OCI-LY3 (cell line): ENCODE results near the gene FBXO3.
"Not testable (repeated sequence)": the region's sequence is repeated elsewhere in the genome, so short reads cannot be mapped to it uniquely, and the experiment has no call there.

ENCODE experiments used
- H2AFZ ChIP-seq: fragments of 200-600, 300-600 bp; shearing (Covaris generic); 2 replicates; pipeline ENCODE4 v1.6.0; 2014; ENCODE audit warnings: antibody characterized with exemption, low read depth, low read length
- H3K27ac ChIP-seq: fragments of 200-600, 300-600 bp; sonication (generic); 2 replicates; pipeline ENCODE4 v1.5.1; 2014; ENCODE audit warnings: mild to moderate bottlenecking, low read length, moderate library complexity, mixed read lengths
- H3K27me3 ChIP-seq: fragments of 200-600, 300-600 bp; sonication (generic); 2 replicates; pipeline ENCODE4 v1.6.1; 2014; ENCODE audit warnings: low read depth, low read length, mixed read lengths
- H3K36me3 ChIP-seq: fragments of 200-600, 300-600 bp; sonication (generic); replicated peaks from 2 replicates; pipeline ENCODE3; 2014; ENCODE audit warnings: low read depth, low read length, mixed read lengths
- H3K4me1 ChIP-seq: fragments of 300-600, 200-600 bp; sonication (generic); 2 replicates; pipeline ENCODE4 v1.6.1; 2014; ENCODE audit warnings: low read length, mixed read lengths
- H3K4me2 ChIP-seq: fragments of 200-600, 300-600 bp; sonication (generic); 2 replicates; pipeline ENCODE4 v1.6.1; 2014; ENCODE audit warnings: low read length, mixed read lengths
- H3K4me3 ChIP-seq: fragments of 300-600, 200-600 bp; sonication (generic); 2 replicates; pipeline ENCODE4 v1.5.1; 2014; ENCODE audit warnings: antibody characterized with exemption, mild to moderate bottlenecking, low read length, moderate library complexity
- H3K79me2 ChIP-seq: fragments of 300-600, 200-600 bp; shearing (Covaris generic); 2 replicates; pipeline ENCODE4 v1.6.1; 2014; ENCODE audit warnings: mild to moderate bottlenecking, low read length, mixed read lengths
- H3K9ac ChIP-seq: fragments of 300-600, 200-600 bp; shearing (Covaris generic); 2 replicates; pipeline ENCODE4 v1.6.0; 2014; ENCODE audit warnings: mild to moderate bottlenecking, low read length, moderate library complexity
- H3K9me3 ChIP-seq: fragments of 200-600, 300-600 bp; shearing (Covaris generic); 2 replicates; pipeline ENCODE4 v1.6.1; 2014; ENCODE audit warnings: low read length, mixed read lengths; ENCODE audit not compliant: insufficient read depth
- H4K20me1 ChIP-seq: fragments of 200-600, 300-600 bp; sonication (generic); 2 replicates; pipeline ENCODE4 v1.6.1; 2016; ENCODE audit warnings: low read length, mixed read lengths; ENCODE audit not compliant: insufficient read depth
- EZH2phosphoT487 ChIP-seq: fragments of 200-600 bp; shearing (Covaris generic); IDR thresholded peaks from 2 replicates; pipeline ENCODE4 v1.6.1; 2018; ENCODE audit warnings: antibody characterized with exemption, mixed run types, low read depth
- TF ChIP-seq, protein P1 (sequence below): fragments of 200-600, 300-600 bp; sonication (generic); IDR thresholded peaks from 2 replicates; pipeline ENCODE4 v1.5.1; 2014; ENCODE audit warnings: antibody characterized with exemption, low read length, low read depth

The FBXO3 gene

DNA sequence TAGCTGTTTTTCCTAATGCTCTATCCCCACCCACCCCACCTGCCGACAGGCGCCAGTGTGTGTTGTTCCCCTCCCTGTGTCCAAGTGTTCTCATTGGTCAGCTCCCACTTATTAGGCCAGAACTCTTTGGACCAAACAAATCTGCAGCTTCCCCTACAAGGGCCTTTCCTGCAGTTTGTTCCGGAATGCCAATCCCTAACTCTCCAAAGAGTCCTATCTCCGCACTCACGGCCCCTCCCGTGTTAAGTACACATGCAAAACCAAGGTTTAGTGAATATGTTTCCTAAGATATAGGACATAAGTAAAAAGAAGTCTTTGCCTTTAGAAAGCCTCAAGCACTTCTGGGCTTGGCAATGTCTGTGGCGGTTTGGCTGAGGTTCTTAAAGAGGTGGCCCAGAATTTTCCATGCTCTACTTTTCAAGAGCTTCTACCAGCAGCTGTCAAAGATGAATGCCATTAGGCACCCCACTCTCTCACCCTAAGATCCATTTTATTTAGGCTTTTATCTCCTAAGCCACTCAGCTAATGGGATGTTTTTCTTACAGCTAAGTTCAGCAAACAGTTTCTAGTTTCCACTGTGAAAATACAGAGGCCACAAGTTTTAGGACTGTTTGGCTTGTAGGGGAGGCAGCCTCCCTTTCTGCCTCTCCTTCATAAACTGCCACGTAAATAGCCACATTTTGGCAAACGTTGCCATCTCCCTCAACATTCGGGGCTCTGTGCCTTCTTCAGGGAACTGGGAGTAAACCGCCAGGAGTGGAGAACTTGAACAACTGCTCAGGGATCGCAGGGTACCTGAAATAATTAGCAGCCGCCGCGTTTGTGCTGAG, 39.7 kb downstream of the FBXO3 start:
- Histone ChIP-seq H4K20me1 (peaks cover 8% of the 10 kb centered on the region; the same call in 1 of the 2 replicates), H3K9ac (peak overlapping the region; percentile 86), H3K9me3 (no peaks in the 10 kb centered on the region), H3K27ac (peak overlapping the region; percentile 41), H3K4me2 (peak overlapping the region; percentile 92), H3K36me3 (peaks cover 21% of the 10 kb centered on the region), H2AFZ (0 out of 2 replicates have a peak overlapping the region, but pooled peaks have one; percentile 8), H3K79me2 (peaks cover 56% of the 10 kb centered on the region), H3K27me3 (no peaks in the 10 kb centered on the region), H3K4me1 (peaks cover 43% of the 10 kb centered on the region), H3K4me3 (peak overlapping the region; percentile 78)
- TF ChIP-seq EZH2phosphoT487, result no peak
- TF ChIP-seq, protein P1, sequence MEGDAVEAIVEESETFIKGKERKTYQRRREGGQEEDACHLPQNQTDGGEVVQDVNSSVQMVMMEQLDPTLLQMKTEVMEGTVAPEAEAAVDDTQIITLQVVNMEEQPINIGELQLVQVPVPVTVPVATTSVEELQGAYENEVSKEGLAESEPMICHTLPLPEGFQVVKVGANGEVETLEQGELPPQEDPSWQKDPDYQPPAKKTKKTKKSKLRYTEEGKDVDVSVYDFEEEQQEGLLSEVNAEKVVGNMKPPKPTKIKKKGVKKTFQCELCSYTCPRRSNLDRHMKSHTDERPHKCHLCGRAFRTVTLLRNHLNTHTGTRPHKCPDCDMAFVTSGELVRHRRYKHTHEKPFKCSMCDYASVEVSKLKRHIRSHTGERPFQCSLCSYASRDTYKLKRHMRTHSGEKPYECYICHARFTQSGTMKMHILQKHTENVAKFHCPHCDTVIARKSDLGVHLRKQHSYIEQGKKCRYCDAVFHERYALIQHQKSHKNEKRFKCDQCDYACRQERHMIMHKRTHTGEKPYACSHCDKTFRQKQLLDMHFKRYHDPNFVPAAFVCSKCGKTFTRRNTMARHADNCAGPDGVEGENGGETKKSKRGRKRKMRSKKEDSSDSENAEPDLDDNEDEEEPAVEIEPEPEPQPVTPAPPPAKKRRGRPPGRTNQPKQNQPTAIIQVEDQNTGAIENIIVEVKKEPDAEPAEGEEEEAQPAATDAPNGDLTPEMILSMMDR, result no peak

DNA sequence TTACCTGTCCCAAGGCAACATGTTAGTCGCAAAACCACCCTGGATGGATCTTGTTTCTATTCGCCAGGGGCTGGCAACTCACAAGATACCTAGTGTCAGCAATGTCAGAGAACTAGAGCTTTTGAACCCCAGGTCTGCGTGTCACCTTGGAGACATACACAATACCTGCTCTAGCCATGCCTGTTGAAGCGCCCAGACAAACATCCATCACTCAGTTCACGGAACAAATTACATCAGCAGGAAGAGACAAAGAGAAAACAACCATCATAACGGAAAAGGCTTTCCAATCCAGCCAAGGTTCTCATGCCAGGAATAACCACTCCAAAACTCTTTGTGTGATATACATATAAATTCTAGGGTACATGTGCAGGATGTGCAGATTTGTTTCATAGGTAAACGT, 40.3 kb downstream of the FBXO3 start:
- no peaks in the 10 kb centered on the region for H3K27me3 ChIP-seq
- H3K4me1 ChIP-seq, result peaks cover 43% of the 10 kb centered on the region
- H3K36me3 ChIP-seq, result peaks cover 21% of the 10 kb centered on the region
- peaks cover 63% of the 10 kb centered on the region for H3K79me2 ChIP-seq
- no peaks in the 10 kb centered on the region for H3K9me3 ChIP-seq
- no peak overlapping the region for H2AFZ ChIP-seq
- H3K9ac ChIP-seq, result no peak overlapping the region
- peaks cover 8% of the 10 kb centered on the region; the same call in 1 of the 2 replicates for H4K20me1 ChIP-seq
- peak overlapping the region; percentile 92; the same call in 1 of the 2 replicates for H3K4me2 ChIP-seq
- H3K4me3 ChIP-seq, result 0 out of 2 replicates have a peak overlapping the region, but pooled peaks have one; percentile 78
- no peak overlapping the region for H3K27ac ChIP-seq
- TF ChIP-seq EZH2phosphoT487, result no peak
- TF ChIP-seq, protein P1, result no peak

DNA sequence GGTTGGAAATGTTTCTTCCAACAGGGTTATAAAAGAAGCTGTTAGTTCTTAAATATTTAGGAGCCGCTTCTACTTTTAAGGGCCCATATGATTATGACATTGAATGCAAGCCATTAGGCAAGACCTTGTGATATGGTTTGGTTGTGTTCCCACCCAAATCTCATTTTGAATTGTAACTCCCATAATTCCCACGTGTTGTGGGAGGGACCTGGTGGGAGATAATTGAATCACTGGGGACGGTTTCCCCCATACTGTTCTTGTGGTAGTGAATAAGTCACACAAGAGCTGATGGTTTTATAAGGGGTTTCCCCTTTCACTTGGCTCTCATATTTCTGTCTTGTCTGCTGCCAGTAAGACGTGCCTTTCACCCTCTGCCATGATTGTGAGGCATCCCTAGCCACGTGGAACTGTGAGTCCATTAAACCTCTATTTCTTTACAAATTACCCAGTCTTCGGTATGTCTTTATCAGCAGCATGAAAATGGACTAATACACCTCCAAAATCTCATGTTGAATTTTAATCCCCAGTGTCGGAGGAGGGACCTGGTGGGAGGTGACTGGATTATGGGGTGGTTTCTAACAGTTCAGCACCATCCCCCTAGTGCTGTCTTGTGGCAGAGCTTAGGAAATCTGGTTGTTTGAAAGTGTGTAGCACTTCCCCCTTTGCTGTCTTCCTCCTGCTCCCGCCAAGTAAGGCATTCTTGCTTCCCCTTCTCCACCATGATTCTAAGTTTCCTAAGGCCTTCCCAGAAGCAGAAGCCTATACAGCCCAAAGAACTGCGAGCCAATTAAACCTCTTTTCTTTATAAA, 42.4 kb downstream of the FBXO3 start:
- H3K4me1 ChIP-seq, result peaks cover 42% of the 10 kb centered on the region
- H3K27ac ChIP-seq, result peak overlapping the region; percentile 71
- H3K36me3 ChIP-seq, result peaks cover 21% of the 10 kb centered on the region
- peaks cover 8% of the 10 kb centered on the region; the same call in 1 of the 2 replicates for H4K20me1 ChIP-seq
- H2AFZ ChIP-seq, result no peak overlapping the region
- no peaks in the 10 kb centered on the region for H3K27me3 ChIP-seq
- H3K9me3 ChIP-seq, result no peaks in the 10 kb centered on the region
- H3K79me2 ChIP-seq, result peaks cover 71% of the 10 kb centered on the region
- peak overlapping the region; percentile 74 for H3K4me2 ChIP-seq
- H3K4me3 ChIP-seq, result peak overlapping the region; percentile 48
- H3K9ac ChIP-seq, result peak overlapping the region; percentile 30; the same call in 1 of the 2 replicates
- TF ChIP-seq, protein P1, result no peak

DNA sequence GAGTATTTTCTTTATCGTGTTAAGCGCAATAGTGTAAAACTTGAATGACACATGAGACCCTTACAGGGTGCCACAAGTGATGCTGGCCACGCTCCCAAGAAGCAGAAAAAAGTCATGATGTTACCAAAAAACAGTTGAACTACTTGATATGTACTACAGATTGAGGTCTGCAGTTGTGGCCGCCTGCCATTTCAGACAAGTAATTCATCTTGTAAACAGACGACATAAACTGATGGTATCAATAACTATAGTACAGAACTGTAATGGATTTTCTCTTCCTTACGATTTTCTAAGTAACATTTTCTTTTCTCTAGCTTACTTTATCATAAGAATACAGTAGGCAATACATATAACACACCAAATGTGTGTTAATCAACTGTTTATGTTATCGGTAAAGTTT, 43.6 kb downstream of the FBXO3 start:
- Histone ChIP-seq H3K9me3 (no peaks in the 10 kb centered on the region), H3K36me3 (peaks cover 21% of the 10 kb centered on the region), H3K4me2 (no peak overlapping the region), H3K4me3 (no peak overlapping the region), H3K27me3 (no peaks in the 10 kb centered on the region), H4K20me1 (peaks cover 8% of the 10 kb centered on the region; the same call in 1 of the 2 replicates), H2AFZ (no peak overlapping the region), H3K9ac (no peak overlapping the region), H3K27ac (no peak overlapping the region), H3K79me2 (peaks cover 73% of the 10 kb centered on the region), H3K4me1 (peaks cover 36% of the 10 kb centered on the region)
- TF ChIP-seq, protein P1, result no peak
- no peak for TF ChIP-seq EZH2phosphoT487

DNA sequence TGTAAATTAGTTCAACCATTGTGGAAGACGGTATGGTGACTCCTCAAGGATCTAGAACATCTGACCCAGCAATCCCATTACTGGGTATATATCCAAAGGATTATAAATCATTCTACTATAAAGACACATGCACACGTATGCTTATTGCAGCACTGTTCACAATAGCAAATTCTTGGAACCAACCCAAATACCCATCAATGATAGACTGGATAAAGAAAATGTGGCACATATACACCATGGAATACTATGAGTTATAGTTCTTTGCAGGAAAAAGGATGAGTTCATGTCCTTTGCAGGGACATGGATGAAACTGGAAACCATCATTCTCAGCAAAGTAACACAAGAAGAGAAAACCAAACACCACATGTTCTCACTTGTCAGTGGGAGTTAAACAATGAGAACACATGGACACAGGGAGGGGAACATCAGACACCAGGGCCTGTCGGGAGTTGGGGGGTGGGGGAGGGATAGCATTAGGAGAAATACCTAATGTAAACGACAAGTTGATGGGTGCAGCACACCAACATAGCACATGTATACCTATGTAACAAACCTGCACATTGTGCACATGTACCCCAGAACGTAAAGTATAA, 45.2 kb downstream of the FBXO3 start:
- peaks cover 18% of the 10 kb centered on the region for H3K36me3 ChIP-seq
- H2AFZ ChIP-seq, H3K27ac ChIP-seq, H3K4me2 ChIP-seq, H3K27me3 ChIP-seq, H3K9ac ChIP-seq, H3K9me3 ChIP-seq, H3K4me3 ChIP-seq: not testable (repeated sequence)
- peaks cover 75% of the 10 kb centered on the region for H3K79me2 ChIP-seq
- H4K20me1 ChIP-seq, result peaks cover 22% of the 10 kb centered on the region
- peaks cover 31% of the 10 kb centered on the region for H3K4me1 ChIP-seq
